SH-SY5Y (cell line): ENCODE data around the gene UBE2D4.

Source experiments
- GATA2 ChIP-seq: IDR thresholded peaks from 2 replicates; pipeline ENCODE4 v1.6.1; 2011; ENCODE audit warnings: mild to moderate bottlenecking, low read depth, low read length
- GATA3 ChIP-seq: IDR thresholded peaks from 2 replicates; pipeline ENCODE4 v1.6.1; 2011; ENCODE audit warnings: low read depth, mild to moderate bottlenecking, low read length, moderate library complexity

UBE2D4 gene

GRCh38 chr7:43925984-43926797, at the start of gene UBE2D4:
TSS of gene UBE2D4 (plus strand) at chr7:43926436. CDS start at chr7:43926533, 97 bp downstream.
- TF ChIP-seq GATA3: no peak
- TF ChIP-seq GATA2: no peak

- TF ChIP-seq GATA2: no peak
- no peak for TF ChIP-seq GATA3
These were observed 49.1 kb upstream of the UBE2D4 start for GRCh38 chr7:43876976-43877745.

DNA sequence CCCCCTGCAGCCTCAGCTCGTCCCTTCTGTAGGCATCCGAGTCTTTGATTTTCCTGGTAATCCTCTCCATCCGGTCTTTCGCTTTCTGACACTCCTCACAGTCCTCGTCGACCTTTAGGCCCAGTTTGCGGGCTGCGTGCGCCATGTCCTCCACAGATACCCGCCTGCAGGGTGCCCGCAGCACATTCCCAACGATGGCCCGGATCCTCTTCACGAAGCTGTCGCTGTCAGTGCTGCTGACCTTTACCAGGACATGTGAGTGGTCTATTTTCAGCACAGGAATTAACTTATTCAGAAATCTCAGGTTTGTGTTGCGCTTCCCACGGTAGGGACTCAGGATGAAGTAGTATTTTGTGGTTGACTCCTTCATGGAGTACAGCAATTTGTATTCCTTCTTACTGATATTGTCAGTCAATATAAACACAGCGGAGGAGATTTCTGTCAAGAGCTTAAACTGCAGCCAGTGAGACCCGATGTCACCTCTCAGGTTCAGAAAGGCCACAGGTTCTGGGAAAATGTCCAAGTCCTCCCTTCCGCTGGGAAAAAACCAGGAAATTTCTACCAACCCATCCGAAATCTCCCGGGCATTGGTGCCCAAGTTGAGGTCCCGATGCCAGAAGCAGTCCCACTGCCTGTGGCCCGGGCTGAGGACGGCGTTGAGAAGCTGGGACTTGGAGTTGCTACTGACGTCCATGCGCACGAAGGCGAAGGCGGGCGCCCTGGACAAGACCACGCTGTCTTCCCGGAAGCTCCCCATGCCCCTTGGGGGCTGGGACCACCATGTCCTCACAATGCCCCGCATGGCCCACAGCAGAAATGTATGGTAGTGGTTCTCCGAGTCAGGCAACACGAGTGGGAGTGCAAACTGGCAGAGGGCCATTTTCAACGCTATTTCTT, 48.0 kb upstream of the UBE2D4 start:
- TF ChIP-seq GATA3: no peak
- no peak for TF ChIP-seq GATA2

DNA sequence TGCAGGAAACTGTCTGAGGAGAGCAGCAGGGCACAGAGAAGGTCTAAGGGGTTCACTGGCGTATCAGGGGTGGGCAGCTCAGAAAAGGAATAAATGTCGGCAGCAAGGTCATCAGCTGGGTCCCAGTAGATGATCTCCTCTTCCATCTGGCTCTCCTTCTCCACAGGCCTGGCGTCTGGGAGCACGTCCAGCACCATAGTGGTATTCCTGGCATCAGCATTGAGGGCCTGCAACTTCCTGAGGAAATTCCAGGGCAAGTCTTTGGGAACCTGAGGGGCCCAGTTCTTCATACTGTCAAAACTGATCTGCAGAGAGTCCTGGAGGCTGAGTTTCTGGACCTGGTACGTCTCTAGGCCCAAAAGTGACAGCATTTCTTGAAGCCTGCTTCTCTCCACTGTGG, 47.4 kb upstream of the UBE2D4 start:
- no peak for TF ChIP-seq GATA3
- TF ChIP-seq GATA2: no peak

DNA sequence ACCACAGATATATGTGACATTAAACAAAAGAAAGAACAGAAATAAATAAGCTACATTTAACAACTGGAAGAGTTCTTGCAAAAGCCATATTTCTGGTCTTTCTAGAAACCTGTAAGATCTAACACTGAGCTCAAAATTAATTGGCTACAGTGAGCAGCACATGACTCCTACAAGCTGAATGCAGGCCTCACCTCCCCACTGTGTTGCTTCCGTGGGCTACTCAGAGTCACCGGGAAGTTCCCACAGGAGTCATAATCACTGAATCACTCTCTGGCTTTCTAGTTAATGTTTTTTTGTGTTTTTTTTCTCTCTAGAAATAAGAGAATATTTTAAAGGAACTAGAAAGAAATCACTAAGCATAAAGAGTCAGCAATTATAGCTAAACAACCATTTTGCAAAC, 46.8 kb upstream of the UBE2D4 start:
- TF ChIP-seq GATA3 (no peak), GATA2 (no peak)

GRCh38 chr7:43880596-43880995, 45.6 kb upstream of the UBE2D4 start:
- TF ChIP-seq GATA3 (no peak), GATA2 (no peak)

- TF ChIP-seq GATA3 (no peak), GATA2 (no peak)
These were observed 42.0 kb upstream of the UBE2D4 start for GRCh38 chr7:43884209-43884608.

GRCh38 chr7:43884617-43885016, 41.6 kb upstream of the UBE2D4 start:
- TF ChIP-seq GATA2 (no peak), GATA3 (no peak)

GRCh38 chr7:43888993-43889945, 37.0 kb upstream of the UBE2D4 start:
- TF ChIP-seq GATA3 (no peak), GATA2 (no peak)

DNA sequence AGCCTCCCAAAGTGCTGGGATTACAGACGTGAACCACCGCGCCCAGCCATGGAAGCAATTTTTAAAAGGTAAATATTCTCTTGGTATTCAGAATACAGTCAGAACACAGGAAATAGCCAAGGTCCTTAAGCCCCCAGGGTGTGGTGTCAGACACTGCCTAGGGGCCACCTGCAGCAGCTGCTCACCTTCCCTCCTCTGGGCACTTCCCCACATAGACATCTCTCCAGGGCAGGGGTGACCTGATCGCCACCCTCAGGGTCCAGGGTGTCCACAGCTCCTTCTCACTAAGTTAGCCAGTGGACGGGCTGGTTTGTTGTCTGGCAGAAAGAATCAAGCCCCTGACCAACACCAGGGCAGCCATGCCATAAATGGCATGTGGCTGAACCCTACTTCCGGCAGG, 35.8 kb upstream of the UBE2D4 start:
- TF ChIP-seq GATA2 (no peak), GATA3 (no peak)

GRCh38 chr7:43891069-43891955, 34.9 kb upstream of the UBE2D4 start:
- TF ChIP-seq GATA2: no peak
- no peak for TF ChIP-seq GATA3

DNA sequence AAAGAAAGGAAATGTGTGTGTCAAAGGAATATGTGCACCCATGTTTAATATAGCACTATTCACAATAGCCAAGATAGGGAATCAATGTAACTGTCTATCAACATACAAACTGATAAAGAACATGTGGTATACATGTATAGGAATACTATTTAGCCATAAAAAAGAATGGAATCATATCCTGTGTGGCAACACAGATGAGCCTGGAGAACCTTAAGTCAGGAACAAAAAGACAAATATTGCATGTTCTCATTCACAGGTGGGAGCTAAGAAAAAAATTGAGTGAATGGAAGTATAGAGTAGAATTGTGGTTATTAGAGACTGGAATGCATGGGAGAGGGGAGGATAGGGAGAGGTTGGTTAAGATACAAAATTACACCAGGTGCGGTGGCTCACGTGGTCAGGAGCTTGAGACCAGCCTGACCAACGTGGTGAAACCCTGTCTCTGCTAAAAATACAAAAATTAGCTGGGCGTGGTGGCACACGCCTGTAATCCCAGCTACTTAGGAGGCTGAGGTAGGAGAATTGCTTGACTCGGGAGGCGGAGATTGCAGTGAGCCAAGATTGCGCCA, 30.3 kb upstream of the UBE2D4 start:
- TF ChIP-seq GATA3 (no peak), GATA2 (no peak)
